ENCODE data around the gene NOTCH2. TPM values are rescaled to one million over a fixed set of nuclear protein-coding genes. Genes with fewer than 3 reads are reported as not detected.

Gene NOTCH2
- total RNA-seq, 1 experiment from 2014 or later = 53.7 TPM

DNA sequence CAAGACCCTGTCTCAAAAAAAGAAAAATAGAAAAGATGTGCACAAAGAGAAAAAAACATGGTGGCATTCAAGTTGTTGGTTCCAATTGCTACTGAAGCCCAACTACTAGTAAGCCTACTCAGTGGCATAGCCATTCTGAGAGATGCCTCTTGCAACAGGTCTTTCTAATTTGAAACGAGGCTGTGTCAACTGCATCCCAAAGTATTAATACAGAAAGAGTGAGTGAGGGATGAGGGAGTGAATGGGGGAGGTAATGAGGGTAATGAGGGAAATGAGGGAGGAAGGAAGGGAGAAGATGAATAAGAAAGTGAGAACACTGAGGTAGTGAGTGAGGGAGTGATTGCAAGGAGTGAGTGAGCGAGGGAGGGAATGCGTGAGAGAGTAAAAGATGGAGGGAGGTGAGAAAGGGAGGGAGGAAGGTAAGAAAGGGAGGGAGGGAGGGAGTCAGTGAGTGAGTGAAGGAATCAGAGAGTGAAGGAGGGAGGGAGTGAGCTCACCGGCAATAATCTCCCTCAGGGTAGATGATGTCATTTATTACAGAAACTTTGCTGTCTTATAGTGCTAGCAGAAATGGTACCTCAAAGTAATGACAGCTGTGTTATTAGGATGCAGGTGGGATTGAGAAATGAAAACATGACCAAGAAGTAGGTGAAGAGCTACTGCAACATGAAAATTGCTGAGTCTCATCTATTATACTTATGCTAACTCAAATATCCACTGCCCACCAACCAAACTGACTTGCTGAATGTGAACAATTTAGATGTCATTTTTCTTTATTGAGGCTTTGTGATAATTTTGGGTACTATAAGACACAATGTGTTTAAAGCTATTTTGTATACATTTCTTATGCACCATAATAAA lies 97.5 kb downstream of the NOTCH2 start:
- Histone ChIP-seq H2BK15ac (ENCODE audit: low read depth, low read length) (no peak overlapping the region), H3K56ac (ENCODE audit: insufficient read length, low read depth, low read length) (no peak overlapping the region), H3K4me2 (ENCODE audit: insufficient read depth, insufficient read length, low read length) (no peak overlapping the region), H4K8ac (replicated peaks; ENCODE audit: insufficient read length, low read depth, low read length) (no peak overlapping the region), H3K27me3 (ENCODE audit: insufficient read depth, low read length) (no peaks in the 10 kb centered on the region), H2AFZ (ENCODE audit: low read length) (no peak overlapping the region), H3K4me1 (ENCODE audit: insufficient read depth, low read length) (no peaks in the 10 kb centered on the region), H2BK12ac (ENCODE audit: insufficient read length, low read depth, low read length) (no peak overlapping the region), H2BK20ac (ENCODE audit: low read depth, low read length, poor library complexity, severe bottlenecking) (no peak overlapping the region), H2AK5ac (ENCODE audit: insufficient read length, low read length) (no peak overlapping the region), H2BK120ac (ENCODE audit: low read depth, low read length, poor library complexity, severe bottlenecking) (no peak overlapping the region), H4K5ac (ENCODE audit: insufficient read length, low read depth, low read length) (no peak overlapping the region), H3K79me1 (ENCODE audit: insufficient read depth, low read depth, low read length, poor library complexity, severe bottlenecking) (no peaks in the 10 kb centered on the region), H3K27ac (ENCODE audit: insufficient read length, low read depth, low read length) (no peak overlapping the region), H4K20me1 (ENCODE audit: control insufficient read depth, insufficient read depth, insufficient read length) (peaks cover 2% of the 10 kb centered on the region), H3K4ac (ENCODE audit: low read depth, low read length) (no peak overlapping the region), H3K23ac (ENCODE audit: insufficient read length, low read depth, low read length) (no peak overlapping the region), H3K9ac (ENCODE audit: extremely low read depth, insufficient read length, low read length) (no peak overlapping the region), H3K23me2 (ENCODE audit: insufficient read length, low read depth, low read length, poor library complexity, severe bottlenecking) (no peaks in the 10 kb centered on the region), H3T11ph (ENCODE audit: low read length) (no peak overlapping the region), H4K91ac (ENCODE audit: insufficient read length, low read depth, low read length) (no peak overlapping the region), H3K14ac (ENCODE audit: insufficient read depth, low read length) (no peak overlapping the region), H3K9me3 (ENCODE audit: control insufficient read depth, low read depth, low read length) (no peaks in the 10 kb centered on the region), H3K18ac (ENCODE audit: insufficient read length, low read depth, low read length) (no peak overlapping the region), H2BK5ac (ENCODE audit: insufficient read length, low read length) (no peak overlapping the region), H3K79me2 (ENCODE audit: insufficient read depth, low read length) (no peaks in the 10 kb centered on the region)
- Mint-ChIP-seq H3K4me1 (no peaks in the 10 kb centered on the region), H3K36me3 (ENCODE audit: insufficient read depth in 1 of 3, low read depth in 3 of 3) (peaks cover 3 to 7% (median 3%) of the 10 kb centered on the region in 3 experiments; a peak in 4 of 7 replicates), H3K4me3 (no peak overlapping the region), H3K9me3 (no peaks in the 10 kb centered on the region), H3K27ac (no peak overlapping the region), H3K27me3 (ENCODE audit: low read depth) (no peaks in the 10 kb centered on the region)
- WGBS (ENCODE audit: extremely low coverage, insufficient read length, low lambda C conversion rate) = 100% methylated on average over 2 of the region's 4 CpGs
- no peak for DNase-seq
- TF ChIP-seq, protein P1, sequence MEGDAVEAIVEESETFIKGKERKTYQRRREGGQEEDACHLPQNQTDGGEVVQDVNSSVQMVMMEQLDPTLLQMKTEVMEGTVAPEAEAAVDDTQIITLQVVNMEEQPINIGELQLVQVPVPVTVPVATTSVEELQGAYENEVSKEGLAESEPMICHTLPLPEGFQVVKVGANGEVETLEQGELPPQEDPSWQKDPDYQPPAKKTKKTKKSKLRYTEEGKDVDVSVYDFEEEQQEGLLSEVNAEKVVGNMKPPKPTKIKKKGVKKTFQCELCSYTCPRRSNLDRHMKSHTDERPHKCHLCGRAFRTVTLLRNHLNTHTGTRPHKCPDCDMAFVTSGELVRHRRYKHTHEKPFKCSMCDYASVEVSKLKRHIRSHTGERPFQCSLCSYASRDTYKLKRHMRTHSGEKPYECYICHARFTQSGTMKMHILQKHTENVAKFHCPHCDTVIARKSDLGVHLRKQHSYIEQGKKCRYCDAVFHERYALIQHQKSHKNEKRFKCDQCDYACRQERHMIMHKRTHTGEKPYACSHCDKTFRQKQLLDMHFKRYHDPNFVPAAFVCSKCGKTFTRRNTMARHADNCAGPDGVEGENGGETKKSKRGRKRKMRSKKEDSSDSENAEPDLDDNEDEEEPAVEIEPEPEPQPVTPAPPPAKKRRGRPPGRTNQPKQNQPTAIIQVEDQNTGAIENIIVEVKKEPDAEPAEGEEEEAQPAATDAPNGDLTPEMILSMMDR (conservative IDR thresholded peaks at IDR 0.05) = no peak
